Keratinocyte (primary cell): ENCODE data around the gene CD244. TPM values are rescaled to one million over a fixed set of nuclear protein-coding genes. Genes with fewer than 3 reads are reported as not detected.

Experiments
- DNase-seq: peaks from one replicate; pipeline ENCODE4 v3.0.0-alpha.2; 2011; ENCODE audit warnings: low read depth, missing footprints, low spot score
- FAIRE-seq: peaks from 2 replicates; lab custom pipeline; 2011; peaks lifted over from hg19 to GRCh38; lab: Jason Lieb, UNC
- H2AFZ ChIP-seq: 2 replicates; pipeline ENCODE4 v1.6.0; 2012; ENCODE audit warnings: low read length, control low read depth, inconsistent platforms; ENCODE audit not compliant: control insufficient read depth
- H3K27ac ChIP-seq: 2 replicates; pipeline ENCODE4 v1.5.1; 2011; ENCODE audit warnings: low read length; ENCODE audit not compliant: control insufficient read depth, insufficient read depth
- H3K27me3 ChIP-seq: 3 replicates; pipeline ENCODE4 v1.6.0; 2011; ENCODE audit warnings: low read length; ENCODE audit not compliant: control insufficient read depth, insufficient read depth; ENCODE audit errors: extremely low read depth
- H3K36me3 ChIP-seq, 2 experiments: 2 replicates in 1 of 2; 3 replicates in 1 of 2; pipeline ENCODE4 v1.5.1; 2011; ENCODE audit warnings: low read length in 2 of 2, mild to moderate bottlenecking in 1 of 2; ENCODE audit not compliant: control insufficient read depth in 2 of 2, insufficient read depth in 2 of 2; ENCODE audit errors: extremely low read depth in 1 of 2
- H3K4me1 ChIP-seq: 3 replicates; pipeline ENCODE4 v1.5.1; 2011; ENCODE audit warnings: low read length; ENCODE audit not compliant: control insufficient read depth, insufficient read depth; ENCODE audit errors: extremely low read depth
- H3K4me2 ChIP-seq: 3 replicates; pipeline ENCODE4 v1.6.0; 2011; ENCODE audit warnings: low read depth, low read length; ENCODE audit not compliant: control insufficient read depth, insufficient read depth; ENCODE audit errors: extremely low read depth
- H3K4me3 ChIP-seq, 3 experiments: fragments of 200-600 bp in 1 of 3; sonication (generic) in 1 of 3; 2 replicates in 2 of 3; 3 replicates in 1 of 3; pipeline ENCODE4 v1.5.1; 2011 to 2016; ENCODE audit warnings: low read length in 3 of 3, mild to moderate bottlenecking in 3 of 3, control low read depth in 2 of 3, inconsistent platforms in 1 of 3, low read depth in 1 of 3, mixed read lengths in 1 of 3, mixed run types in 1 of 3, moderate library complexity in 1 of 3; ENCODE audit not compliant: control insufficient read depth in 2 of 3, insufficient read depth in 2 of 3; ENCODE audit errors: extremely low read depth in 1 of 3
- H3K79me2 ChIP-seq: 2 replicates; pipeline ENCODE4 v1.6.0; 2012; ENCODE audit warnings: low read length; ENCODE audit not compliant: control insufficient read depth, insufficient read depth
- H3K9ac ChIP-seq: 3 replicates; pipeline ENCODE4 v1.6.0; 2011; ENCODE audit warnings: low read length; ENCODE audit not compliant: control insufficient read depth, insufficient read depth; ENCODE audit errors: extremely low read depth
- H3K9me1 ChIP-seq: 3 replicates; pipeline ENCODE4 v1.6.0; 2011; ENCODE audit warnings: low read length; ENCODE audit not compliant: control insufficient read depth, insufficient read depth; ENCODE audit errors: extremely low read depth
- H3K9me3 ChIP-seq: 2 replicates; pipeline ENCODE4 v1.5.1; 2012; ENCODE audit warnings: low read depth, low read length; ENCODE audit not compliant: control insufficient read depth
- H4K20me1 ChIP-seq: 3 replicates; pipeline ENCODE4 v1.6.0; 2011; ENCODE audit warnings: low read length; ENCODE audit not compliant: control insufficient read depth, insufficient read depth; ENCODE audit errors: extremely low read depth
- CTCF ChIP-seq, 3 experiments: IDR thresholded peaks in 1 of 3; conservative IDR thresholded peaks in 1 of 3; optimal IDR thresholded peaks in 1 of 3; 2 replicates in 2 of 3; 3 replicates in 1 of 3; pipeline versions ENCODE3 to v1.5.1; 2011; ENCODE audit warnings: low read length in 3 of 3, mild to moderate bottlenecking in 3 of 3, moderate library complexity in 2 of 3, control low read depth in 1 of 3, inconsistent platforms in 1 of 3; ENCODE audit not compliant: insufficient read depth in 2 of 3; ENCODE audit errors: extremely low read depth in 1 of 3
- EZH2 ChIP-seq: IDR thresholded peaks from one replicate; pipeline ENCODE4 v1.6.1; 2012; ENCODE audit warnings: inconsistent platforms, mild to moderate bottlenecking, low read length, moderate library complexity
- dilution Hi-C: fragments of 300-500 bp; cut with MboI; formaldehyde crosslinking; loops from one replicate; pipeline ENCODE4 v1.7.0; 2020; ENCODE audit warnings: low sequenced_read_pairs; ENCODE audit not compliant: extremely low pct_ligation_motif_present
- polyA plus RNA-seq, 5 experiments: library from polyadenylated mRNA; depleted of rRNA in 3 of 5; stranded (reverse) in 3 of 5; stranded (forward) in 1 of 5; unstranded in 1 of 5; fragments of >200 nt; gene quantifications; 1 replicate in 1 of 5; 2 replicates in 3 of 5; 3 replicates in 1 of 5; pipeline versions ENCODE4 v1.2.1 to v1.2.3, GENCODE V29; 2011 to 2012; ENCODE audit warnings: missing spikeins in 2 of 5, low read depth in 1 of 5, low replicate concordance in 1 of 5

Gene CD244
- polyA plus RNA-seq, 1 donor (not counting 4 experiments of a cell fraction or from before 2014, with no cell fraction given), result not detected

GRCh38 chr1:160811147-160811546, 51.5 kb downstream of the CD244 start:
- TF ChIP-seq CTCF (optimal IDR thresholded peaks at IDR 0.05 in 1 of 3, IDR thresholded peaks at IDR 0.05 in 1 of 3, conservative IDR thresholded peaks at IDR 0.05 in 1 of 3; ENCODE audit: extremely low read depth in 1 of 3, insufficient read depth in 2 of 3, low read length in 3 of 3) (no peak), EZH2 (no peak)
- dilution Hi-C loops, result no loop called here

GRCh38 chr1:160810486-160810885, 52.2 kb downstream of the CD244 start:
- Histone ChIP-seq H2AFZ (no peak overlapping the region), H4K20me1 (no peaks in the 10 kb centered on the region), H3K9me3 (no peaks in the 10 kb centered on the region), H3K27ac (no peak overlapping the region), H3K4me3 (no peak overlapping the region), H3K79me2 (no peaks in the 10 kb centered on the region), H3K4me1 (peaks cover 18% of the 10 kb centered on the region), H3K36me3 (no peaks in the 10 kb centered on the region), H3K9ac (no peak overlapping the region), H3K4me2 (no peak overlapping the region), H3K27me3 (no peaks in the 10 kb centered on the region), H3K9me1 (no peaks in the 10 kb centered on the region)
- DNase-seq, result no peak
- dilution Hi-C loops, result no loop called here
- TF ChIP-seq EZH2 (no peak), CTCF (optimal IDR thresholded peaks at IDR 0.05 in 1 of 3, IDR thresholded peaks at IDR 0.05 in 1 of 3, conservative IDR thresholded peaks at IDR 0.05 in 1 of 3; ENCODE audit: extremely low read depth in 1 of 3, insufficient read depth in 2 of 3, low read length in 3 of 3) (no peak)
- no peak for FAIRE-seq

More at GRCh38 chr1:160811147-160811546, 51.5 kb downstream of the CD244 start:
- no peak overlapping the region for H3K4me2 ChIP-seq
- no peaks in the 10 kb centered on the region for H3K36me3 ChIP-seq
- no peak overlapping the region for H3K27ac ChIP-seq
- H2AFZ ChIP-seq, result no peak overlapping the region
- H3K79me2 ChIP-seq, result no peaks in the 10 kb centered on the region
- no peak for FAIRE-seq
- no peak overlapping the region for H3K4me3 ChIP-seq
- peaks cover 18% of the 10 kb centered on the region for H3K4me1 ChIP-seq
- no peaks in the 10 kb centered on the region for H4K20me1 ChIP-seq
- no peaks in the 10 kb centered on the region for H3K9me1 ChIP-seq
- no peak for DNase-seq
- H3K9ac ChIP-seq, result no peak overlapping the region
- H3K27me3 ChIP-seq, result no peaks in the 10 kb centered on the region
- no peaks in the 10 kb centered on the region for H3K9me3 ChIP-seq
